ENCODE data around the gene LMBRD2.
"Not testable (repeated sequence)": the region's sequence is repeated elsewhere in the genome, so short reads cannot be mapped to it uniquely, and the experiment has no call there.

The LMBRD2 gene

GRCh38 chr5:36138900-36139683, 12.6 kb downstream of the LMBRD2 start:
- TF ChIP-seq CTCF (conservative IDR thresholded peaks at IDR 0.05; ENCODE audit: low read length): no peak
- no peak for DNase-seq (ENCODE audit: low read depth)

GRCh38 chr5:36136581-36136980, 15.1 kb downstream of the LMBRD2 start:
- TF ChIP-seq CTCF (conservative IDR thresholded peaks at IDR 0.05; ENCODE audit: low read length): no peak

More at GRCh38 chr5:36138900-36139683, 12.6 kb downstream of the LMBRD2 start:
- H3K4me3 ChIP-seq (ENCODE audit: low read length): no peak overlapping the region

GRCh38 chr5:36135988-36136387, 15.7 kb downstream of the LMBRD2 start:
- no peak for DNase-seq (ENCODE audit: low read depth)
- TF ChIP-seq CTCF (conservative IDR thresholded peaks at IDR 0.05; ENCODE audit: low read length): no peak
- no peak overlapping the region for H3K4me3 ChIP-seq (ENCODE audit: low read length)

More at GRCh38 chr5:36136581-36136980, 15.1 kb downstream of the LMBRD2 start:
- H3K4me3 ChIP-seq (ENCODE audit: low read length): no peak overlapping the region
- DNase-seq (ENCODE audit: low read depth): no peak

- DNase-seq (ENCODE audit: low read depth): not testable (repeated sequence)
These were observed 18.7 kb downstream of the LMBRD2 start for GRCh38 chr5:36133009-36133408.

GRCh38 chr5:36129666-36130065, 22.0 kb downstream of the LMBRD2 start:
- DNase-seq (ENCODE audit: low read depth); H3K4me3 ChIP-seq (ENCODE audit: low read length): not testable (repeated sequence)

More at GRCh38 chr5:36133009-36133408, 18.7 kb downstream of the LMBRD2 start:
- not testable (repeated sequence) for H3K4me3 ChIP-seq (ENCODE audit: low read length)

GRCh38 chr5:36128795-36129194, 22.9 kb downstream of the LMBRD2 start:
- H3K4me3 ChIP-seq (ENCODE audit: low read length): no peak overlapping the region
- TF ChIP-seq CTCF (conservative IDR thresholded peaks at IDR 0.05; ENCODE audit: low read length): no peak
- DNase-seq (ENCODE audit: low read depth): no peak

GRCh38 chr5:36125868-36126267, 25.8 kb downstream of the LMBRD2 start:
- TF ChIP-seq CTCF (conservative IDR thresholded peaks at IDR 0.05; ENCODE audit: low read length): no peak
- no peak overlapping the region for H3K4me3 ChIP-seq (ENCODE audit: low read length)
- no peak for DNase-seq (ENCODE audit: low read depth)

- TF ChIP-seq CTCF (conservative IDR thresholded peaks at IDR 0.05; ENCODE audit: low read length): no peak
- no peak for DNase-seq (ENCODE audit: low read depth)
- H3K4me3 ChIP-seq (ENCODE audit: low read length): no peak overlapping the region
These were observed 40.4 kb downstream of the LMBRD2 start for GRCh38 chr5:36111238-36111637.
